ENCODE data around the gene BMP2K.
"Not testable (repeated sequence)": the region's sequence is repeated elsewhere in the genome, so short reads cannot be mapped to it uniquely, and the experiment has no call there.

Gene BMP2K

GRCh38 chr4:78868712-78869111, 92.6 kb downstream of the BMP2K start:
- DNase-seq, result not testable (repeated sequence)

- no peak for DNase-seq
Observed at GRCh38 chr4:78870056-78870455, 93.9 kb downstream of the BMP2K start.

- no peak for DNase-seq
Observed at GRCh38 chr4:78876568-78877320, 100.6 kb downstream of the BMP2K start.

- no peak for DNase-seq
Observed at GRCh38 chr4:78878031-78878430, 101.9 kb downstream of the BMP2K start.

- DNase-seq, result no peak
Observed at GRCh38 chr4:78880874-78881492, 104.8 kb downstream of the BMP2K start.

GRCh38 chr4:78885598-78885997, 109.4 kb downstream of the BMP2K start:
- no peak for DNase-seq

- DNase-seq, result no peak
Observed at GRCh38 chr4:78889955-78890354, 113.8 kb downstream of the BMP2K start.

- no peak for DNase-seq
Observed at GRCh38 chr4:78899302-78899701, 123.2 kb downstream of the BMP2K start.

- DNase-seq, result no peak
Observed at GRCh38 chr4:78901882-78902281, 125.7 kb downstream of the BMP2K start.

GRCh38 chr4:78902298-78902697, 126.1 kb downstream of the BMP2K start:
- no peak for DNase-seq

- DNase-seq, result no peak
Observed at GRCh38 chr4:78904143-78904542, 128.0 kb downstream of the BMP2K start.

- DNase-seq, result no peak
Observed at GRCh38 chr4:78907638-78908037, 131.5 kb downstream of the BMP2K start.

GRCh38 chr4:78908974-78909373, 132.8 kb downstream of the BMP2K start:
- DNase-seq, result not testable (repeated sequence)

GRCh38 chr4:78910612-78911011, 134.5 kb downstream of the BMP2K start:
- no peak for DNase-seq

- DNase-seq, result no peak
Observed at GRCh38 chr4:78922207-78922606, 146.1 kb downstream of the BMP2K start.

- no peak for DNase-seq
Observed at GRCh38 chr4:78923464-78924312, 147.5 kb downstream of the BMP2K start.

- no peak for DNase-seq
Observed at GRCh38 chr4:78926826-78927225, 150.7 kb downstream of the BMP2K start.

- DNase-seq, result no peak
Observed at GRCh38 chr4:78928835-78929234, 152.7 kb downstream of the BMP2K start.

- DNase-seq, result no peak
Observed at GRCh38 chr4:78930016-78930629, 154.0 kb downstream of the BMP2K start.

GRCh38 chr4:78936989-78937388, 160.8 kb downstream of the BMP2K start:
- no peak for DNase-seq

GRCh38 chr4:78937837-78938236, 161.7 kb downstream of the BMP2K start:
- DNase-seq, result no peak

GRCh38 chr4:78938474-78938867, 162.3 kb downstream of the BMP2K start:
- no peak for DNase-seq

Measured in activated T-cell treated with anti-CD3 and anti-CD28 coated beads, Interleukin-2, amount 50 U/mL, for 1 hour (primary cell).